H9 (cell line): ENCODE results near the gene OR5J2. TPM values are rescaled to one million over a fixed set of nuclear protein-coding genes. Genes with fewer than 3 reads are reported as not detected.

ENCODE experiments used
- DNase-seq: peaks from one replicate; pipeline ENCODE4 v3.0.0-alpha.2; 2017
- H2AFZ ChIP-seq: one replicate; pipeline ENCODE4 v1.6.1; 2013; ENCODE audit warnings: mild to moderate bottlenecking, low read length, control low read depth, moderate library complexity
- H2AK5ac ChIP-seq: 2 replicates; pipeline ENCODE4 v1.6.1; 2013; ENCODE audit warnings: low read length, control low read depth, mixed read lengths; ENCODE audit not compliant: insufficient read length
- H2BK120ac ChIP-seq: one replicate; pipeline ENCODE4 v1.6.1; 2013; ENCODE audit warnings: low read depth, mild to moderate bottlenecking, low read length, control low read depth, inconsistent platforms; ENCODE audit not compliant: poor library complexity, severe bottlenecking
- H2BK12ac ChIP-seq: 2 replicates; pipeline ENCODE4 v1.6.1; 2013; ENCODE audit warnings: low read length, control low read depth, mixed read lengths, low read depth; ENCODE audit not compliant: insufficient read length
- H2BK15ac ChIP-seq: 2 replicates; pipeline ENCODE4 v1.6.1; 2013; ENCODE audit warnings: low read depth, low read length, control low read depth
- H2BK20ac ChIP-seq: one replicate; pipeline ENCODE4 v1.6.1; 2013; ENCODE audit warnings: low read depth, mild to moderate bottlenecking, low read length, control low read depth, inconsistent platforms; ENCODE audit not compliant: poor library complexity, severe bottlenecking
- H2BK5ac ChIP-seq: 2 replicates; pipeline ENCODE4 v1.6.1; 2013; ENCODE audit warnings: low read length, control low read depth, mixed read lengths; ENCODE audit not compliant: insufficient read length
- H3K14ac ChIP-seq: 2 replicates; pipeline ENCODE4 v1.6.1; 2013; ENCODE audit warnings: low read length, control low read depth; ENCODE audit not compliant: insufficient read depth
- H3K18ac ChIP-seq: 2 replicates; pipeline ENCODE4 v1.6.1; 2013; ENCODE audit warnings: low read depth, mild to moderate bottlenecking, mixed read lengths, low read length, control low read depth; ENCODE audit not compliant: insufficient read length
- H3K23ac ChIP-seq: 2 replicates; pipeline ENCODE4 v1.6.1; 2013; ENCODE audit warnings: low read length, control low read depth, mixed read lengths, low read depth; ENCODE audit not compliant: insufficient read length
- H3K23me2 ChIP-seq: 2 replicates; pipeline ENCODE4 v1.6.1; 2013; ENCODE audit warnings: low read depth, mild to moderate bottlenecking, mixed read lengths, low read length, control low read depth; ENCODE audit not compliant: insufficient read length, poor library complexity, severe bottlenecking
- H3K27ac ChIP-seq: 2 replicates; pipeline ENCODE4 v1.5.1; 2013; ENCODE audit warnings: low read length, control low read depth, mixed read lengths, low read depth; ENCODE audit not compliant: insufficient read length
- H3K27me3 ChIP-seq: 2 replicates; pipeline ENCODE4 v1.6.1; 2013; ENCODE audit warnings: low read length, control low read depth, inconsistent platforms; ENCODE audit not compliant: insufficient read depth
- H3K4ac ChIP-seq: 2 replicates; pipeline ENCODE4 v1.6.1; 2013; ENCODE audit warnings: low read depth, mild to moderate bottlenecking, control low read depth, inconsistent platforms, low read length, moderate library complexity
- H3K4me1 ChIP-seq: 2 replicates; pipeline ENCODE4 v1.6.1; 2013; ENCODE audit warnings: low read length, control low read depth, inconsistent platforms; ENCODE audit not compliant: insufficient read depth
- H3K4me2 ChIP-seq: 2 replicates; pipeline ENCODE4 v1.6.1; 2013; ENCODE audit warnings: low read length, control low read depth, mixed read lengths; ENCODE audit not compliant: insufficient read length, insufficient read depth
- H3K56ac ChIP-seq: 2 replicates; pipeline ENCODE4 v1.6.1; 2013; ENCODE audit warnings: low read depth, mild to moderate bottlenecking, mixed read lengths, low read length, control low read depth; ENCODE audit not compliant: insufficient read length
- H3K79me1 ChIP-seq: 2 replicates; pipeline ENCODE4 v1.6.1; 2013; ENCODE audit warnings: low read depth, mild to moderate bottlenecking, moderate library complexity, low read length, control low read depth, inconsistent platforms; ENCODE audit not compliant: insufficient read depth, poor library complexity, severe bottlenecking
- H3K79me2 ChIP-seq: 2 replicates; pipeline ENCODE4 v1.6.1; 2013; ENCODE audit warnings: low read length, control low read depth, inconsistent platforms; ENCODE audit not compliant: insufficient read depth
- H3K9ac ChIP-seq: 2 replicates; pipeline ENCODE4 v1.6.1; 2013; ENCODE audit warnings: low read length, control low read depth, mixed read lengths; ENCODE audit not compliant: insufficient read length; ENCODE audit errors: extremely low read depth
- H3K9me3 ChIP-seq: one replicate; pipeline ENCODE4 v1.6.1; 2013; ENCODE audit warnings: low read depth, low read length, inconsistent platforms; ENCODE audit not compliant: control insufficient read depth
- H3T11ph ChIP-seq: one replicate; pipeline ENCODE4 v1.6.1; 2013; ENCODE audit warnings: mild to moderate bottlenecking, low read length, control low read depth, inconsistent platforms
- H4K20me1 ChIP-seq: one replicate; pipeline ENCODE4 v1.6.1; 2013; ENCODE audit not compliant: control insufficient read depth, insufficient read length, insufficient read depth
- H4K5ac ChIP-seq: 2 replicates; pipeline ENCODE4 v1.6.1; 2013; ENCODE audit warnings: low read depth, mild to moderate bottlenecking, mixed read lengths, low read length, control low read depth; ENCODE audit not compliant: insufficient read length
- H4K8ac ChIP-seq: replicated peaks from 2 replicates; pipeline ENCODE4 v1.6.1; 2013; ENCODE audit warnings: low read length, control low read depth, mixed read lengths, low read depth; ENCODE audit not compliant: insufficient read length
- H4K91ac ChIP-seq: 2 replicates; pipeline ENCODE4 v1.6.1; 2013; ENCODE audit warnings: low read depth, mild to moderate bottlenecking, moderate library complexity, mixed read lengths, low read length, control low read depth; ENCODE audit not compliant: insufficient read length
- H3K27ac Mint-ChIP-seq, 3 experiments: 2 replicates in 2 of 3; 3 replicates in 1 of 3; pipeline ENCODE4 v1.8.0; 2020 to 2021; ENCODE audit warnings: mixed read lengths in 3 of 3, mild to moderate bottlenecking in 1 of 3, moderate library complexity in 1 of 3
- H3K27me3 Mint-ChIP-seq: 2 replicates; pipeline ENCODE4 v1.8.0; 2021; ENCODE audit warnings: low read depth, mild to moderate bottlenecking, moderate library complexity, mixed read lengths
- H3K36me3 Mint-ChIP-seq, 3 experiments: 2 replicates in 2 of 3; 3 replicates in 1 of 3; pipeline ENCODE4 v1.8.0; 2020 to 2021; ENCODE audit warnings: low read depth in 3 of 3, mixed read lengths in 3 of 3; ENCODE audit not compliant: insufficient read depth in 1 of 3
- H3K4me1 Mint-ChIP-seq, 2 experiments: 2 replicates each; pipeline ENCODE4 v1.8.0; 2020; ENCODE audit warnings: mixed read lengths in 2 of 2
- H3K4me3 Mint-ChIP-seq, 2 experiments: 2 replicates in 1 of 2; 3 replicates in 1 of 2; pipeline ENCODE4 v1.8.0; 2020 to 2021; ENCODE audit warnings: mild to moderate bottlenecking in 2 of 2, mixed read lengths in 2 of 2, moderate library complexity in 1 of 2
- H3K9me3 Mint-ChIP-seq, 2 experiments: 2 replicates in 1 of 2; 3 replicates in 1 of 2; pipeline ENCODE4 v1.8.0; 2020; ENCODE audit warnings: mild to moderate bottlenecking in 2 of 2, mixed read lengths in 2 of 2, moderate library complexity in 1 of 2
- WGBS: extraction: QIAGEN DNeasy Blood & Tissue Kit; methylation state at CpG from one replicate; pipeline ENCODE4 v1.1.7; 2013; ENCODE audit warnings: missing lambda C conversion rate, low lambda C conversion rate, mixed read lengths; ENCODE audit not compliant: insufficient read length; ENCODE audit errors: extremely low coverage; 5-methylcytosine and 5-hydroxymethylcytosine counted together
- total RNA-seq: library from RNA; stranded (reverse); gene quantifications from 2 replicates; pipeline ENCODE4 v1.2.1, GENCODE V29; 2021
- TF ChIP-seq, protein P1 (sequence below): fragments of 200-600 bp; sonication (generic); conservative IDR thresholded peaks from 3 replicates; pipeline ENCODE4 v1.8.0; 2021; ENCODE audit warnings: antibody characterized with exemption, mild to moderate bottlenecking

OR5J2 gene
- total RNA-seq, 1 experiment from 2014 or later: not detected

DNA sequence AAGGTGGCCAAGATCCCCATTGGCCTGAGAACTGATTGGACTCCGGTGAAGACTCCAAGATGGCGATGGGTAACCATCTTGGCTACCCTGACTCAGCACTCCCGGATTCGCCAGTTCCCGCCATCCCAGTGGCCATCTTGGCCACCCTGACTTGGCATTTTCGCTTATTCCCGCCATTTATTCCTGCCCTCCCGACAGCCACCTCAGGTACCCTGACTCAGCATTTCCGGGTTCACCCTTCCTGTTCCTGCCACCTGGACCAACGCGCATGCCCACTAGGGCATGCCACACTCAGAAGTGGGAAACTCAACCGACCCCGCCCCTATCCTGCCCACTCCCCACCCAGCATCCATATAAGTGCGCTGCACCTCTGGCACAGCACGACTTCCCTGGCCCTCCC, 24.1 kb upstream of the OR5J2 start:
- TF ChIP-seq, protein P1, sequence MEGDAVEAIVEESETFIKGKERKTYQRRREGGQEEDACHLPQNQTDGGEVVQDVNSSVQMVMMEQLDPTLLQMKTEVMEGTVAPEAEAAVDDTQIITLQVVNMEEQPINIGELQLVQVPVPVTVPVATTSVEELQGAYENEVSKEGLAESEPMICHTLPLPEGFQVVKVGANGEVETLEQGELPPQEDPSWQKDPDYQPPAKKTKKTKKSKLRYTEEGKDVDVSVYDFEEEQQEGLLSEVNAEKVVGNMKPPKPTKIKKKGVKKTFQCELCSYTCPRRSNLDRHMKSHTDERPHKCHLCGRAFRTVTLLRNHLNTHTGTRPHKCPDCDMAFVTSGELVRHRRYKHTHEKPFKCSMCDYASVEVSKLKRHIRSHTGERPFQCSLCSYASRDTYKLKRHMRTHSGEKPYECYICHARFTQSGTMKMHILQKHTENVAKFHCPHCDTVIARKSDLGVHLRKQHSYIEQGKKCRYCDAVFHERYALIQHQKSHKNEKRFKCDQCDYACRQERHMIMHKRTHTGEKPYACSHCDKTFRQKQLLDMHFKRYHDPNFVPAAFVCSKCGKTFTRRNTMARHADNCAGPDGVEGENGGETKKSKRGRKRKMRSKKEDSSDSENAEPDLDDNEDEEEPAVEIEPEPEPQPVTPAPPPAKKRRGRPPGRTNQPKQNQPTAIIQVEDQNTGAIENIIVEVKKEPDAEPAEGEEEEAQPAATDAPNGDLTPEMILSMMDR: no peak
- H3K4me1 ChIP-seq: no peaks in the 10 kb centered on the region
- H2AFZ ChIP-seq: no peak overlapping the region
- WGBS: no CpG with 5 or more reads among the region's 15 CpGs
- H3K23me2 ChIP-seq: no peaks in the 10 kb centered on the region
- H2BK12ac ChIP-seq: no peak overlapping the region
- H3K79me1 ChIP-seq: no peaks in the 10 kb centered on the region
- no peaks in the 10 kb centered on the region for H3K79me2 ChIP-seq
- H4K20me1 ChIP-seq: no peaks in the 10 kb centered on the region
- DNase-seq: no peak
- H2BK5ac ChIP-seq: no peak overlapping the region
- Mint-ChIP-seq H3K27me3 (no peaks in the 10 kb centered on the region), H3K9me3 (peaks cover 45 to 77% of the 10 kb centered on the region in 2 experiments), H3K4me3 (no peak overlapping the region), H3K27ac (no peak overlapping the region), H3K4me1 (no peaks in the 10 kb centered on the region), H3K36me3 (peaks cover 10 to 26% (median 10%) of the 10 kb centered on the region in 3 experiments)
- no peak overlapping the region for H3K14ac ChIP-seq
- no peaks in the 10 kb centered on the region for H3K27me3 ChIP-seq
- no peak overlapping the region for H3K23ac ChIP-seq
- H4K5ac ChIP-seq: no peak overlapping the region
- H4K8ac ChIP-seq: no peak overlapping the region
- H3K56ac ChIP-seq: no peak overlapping the region
- no peak overlapping the region for H3K4me2 ChIP-seq
- no peak overlapping the region for H3K18ac ChIP-seq
- H2BK15ac ChIP-seq: no peak overlapping the region
- H2BK20ac ChIP-seq: no peak overlapping the region
- H3K27ac ChIP-seq: no peak overlapping the region
- H3T11ph ChIP-seq: no peak overlapping the region
- no peak overlapping the region for H3K9ac ChIP-seq
- H2AK5ac ChIP-seq: no peak overlapping the region
- peaks cover 5% of the 10 kb centered on the region for H3K9me3 ChIP-seq
- no peak overlapping the region for H4K91ac ChIP-seq
- no peak overlapping the region for H2BK120ac ChIP-seq
- no peak overlapping the region for H3K4ac ChIP-seq
